CD4-positive, alpha-beta T cell treated with Interleukin-12 subunit alpha and Interleukin-12 subunit beta, for 1 hour (primary cell): ENCODE measurements around the gene PPHLN1.
"Not testable (repeated sequence)": the region's sequence is repeated elsewhere in the genome, so short reads cannot be mapped to it uniquely, and the experiment has no call there.

Source experiments
- DNase-seq: peaks from one replicate; pipeline ENCODE4 v3.0.0-alpha.2; 2020

PPHLN1 gene

GRCh38 chr12:42323856-42324255 is 2.1 kb upstream of the PPHLN1 start:
- no peak for DNase-seq

- DNase-seq: no peak
Measured at GRCh38 chr12:42325326-42325652, 678 bp upstream of the PPHLN1 start.

- DNase-seq: peak; percentile 29
Measured at GRCh38 chr12:42326541-42327226, 717 bp downstream of the PPHLN1 start.

GRCh38 chr12:42327227-42327590 is 1.2 kb downstream of the PPHLN1 start:
- no peak for DNase-seq

- not testable (repeated sequence) for DNase-seq
Measured at GRCh38 chr12:42330097-42330496, 4.1 kb downstream of the PPHLN1 start.

GRCh38 chr12:42332301-42333285 is 6.6 kb downstream of the PPHLN1 start:
- DNase-seq: peak; percentile 58

- no peak for DNase-seq
Measured at GRCh38 chr12:42336286-42336685, 10.3 kb downstream of the PPHLN1 start.

GRCh38 chr12:42338280-42338679 is 12.3 kb downstream of the PPHLN1 start:
- DNase-seq: no peak

GRCh38 chr12:42342028-42342427 is 16.1 kb downstream of the PPHLN1 start:
- DNase-seq: no peak

GRCh38 chr12:42343721-42344120 is 17.8 kb downstream of the PPHLN1 start:
- DNase-seq: no peak

GRCh38 chr12:42346403-42347002 is 20.5 kb downstream of the PPHLN1 start:
- DNase-seq: no peak

GRCh38 chr12:42349119-42350020 is 23.4 kb downstream of the PPHLN1 start:
- DNase-seq: not testable (repeated sequence)

GRCh38 chr12:42350021-42350407 is 24.0 kb downstream of the PPHLN1 start:
- DNase-seq: not testable (repeated sequence)

- no peak for DNase-seq
Measured at GRCh38 chr12:42356344-42356743, 30.4 kb downstream of the PPHLN1 start.

GRCh38 chr12:42360747-42361403 is 34.9 kb downstream of the PPHLN1 start:
- no peak for DNase-seq

GRCh38 chr12:42361909-42362646 is 36.1 kb downstream of the PPHLN1 start:
- DNase-seq: no peak

GRCh38 chr12:42362647-42363260 is 36.8 kb downstream of the PPHLN1 start:
- no peak for DNase-seq

- no peak for DNase-seq
Measured at GRCh38 chr12:42364692-42365091, 38.7 kb downstream of the PPHLN1 start.

- no peak for DNase-seq
Measured at GRCh38 chr12:42365486-42365885, 39.5 kb downstream of the PPHLN1 start.

GRCh38 chr12:42370013-42370412 is 44.0 kb downstream of the PPHLN1 start:
- no peak for DNase-seq
